Measurements from ENCODE around the gene FBXW4.

Gene FBXW4

GRCh38 chr10:101695404-101695890 is 477 bp upstream of the FBXW4 start:
- FAIRE-seq = no peak

- no peak for FAIRE-seq
These were observed 844 bp downstream of the FBXW4 start for GRCh38 chr10:101693978-101694673.

- FAIRE-seq = no peak
These were observed 1.4 kb downstream of the FBXW4 start for GRCh38 chr10:101693651-101693977.

GRCh38 chr10:101691081-101691480 is 3.9 kb downstream of the FBXW4 start:
- no peak for FAIRE-seq

- FAIRE-seq = no peak
These were observed 4.5 kb downstream of the FBXW4 start for GRCh38 chr10:101690461-101690860.

GRCh38 chr10:101687071-101687658 is 7.8 kb downstream of the FBXW4 start:
- FAIRE-seq = no peak

GRCh38 chr10:101686133-101686925 is 8.6 kb downstream of the FBXW4 start:
- FAIRE-seq = no peak

- no peak for FAIRE-seq
These were observed 10.2 kb downstream of the FBXW4 start for GRCh38 chr10:101684782-101685181.

- no peak for FAIRE-seq
These were observed 11.7 kb downstream of the FBXW4 start for GRCh38 chr10:101683276-101683675.

GRCh38 chr10:101682172-101682825 is 12.7 kb downstream of the FBXW4 start:
- FAIRE-seq = no peak

- no peak for FAIRE-seq
These were observed 18.4 kb downstream of the FBXW4 start for GRCh38 chr10:101676565-101676964.

GRCh38 chr10:101675115-101675514 is 19.9 kb downstream of the FBXW4 start:
- FAIRE-seq = no peak

- FAIRE-seq = no peak
These were observed 22.4 kb downstream of the FBXW4 start for GRCh38 chr10:101672536-101672935.

GRCh38 chr10:101671453-101671852 is 23.5 kb downstream of the FBXW4 start:
- no peak for FAIRE-seq

- FAIRE-seq = no peak
These were observed 24.3 kb downstream of the FBXW4 start for GRCh38 chr10:101670635-101671034.

GRCh38 chr10:101669181-101669580 is 25.8 kb downstream of the FBXW4 start:
- no peak for FAIRE-seq

GRCh38 chr10:101668566-101668965 is 26.4 kb downstream of the FBXW4 start:
- no peak for FAIRE-seq

- FAIRE-seq = no peak
These were observed 28.9 kb downstream of the FBXW4 start for GRCh38 chr10:101666083-101666482.

- no peak for FAIRE-seq
These were observed 31.9 kb downstream of the FBXW4 start for GRCh38 chr10:101663097-101663496.

GRCh38 chr10:101660256-101660655 is 34.7 kb downstream of the FBXW4 start:
- FAIRE-seq = no peak

GRCh38 chr10:101658975-101659374 is 36.0 kb downstream of the FBXW4 start:
- FAIRE-seq = no peak

GRCh38 chr10:101656890-101657289 is 38.1 kb downstream of the FBXW4 start:
- no peak for FAIRE-seq

GRCh38 chr10:101655570-101655969 is 39.4 kb downstream of the FBXW4 start:
- no peak for FAIRE-seq

Data from endometrium (tissue), 2 donors.